ENCODE data around the gene PLSCR3.
"Not testable (repeated sequence)": the region's sequence is repeated elsewhere in the genome, so short reads cannot be mapped to it uniquely, and the experiment has no call there.

Gene PLSCR3

DNA sequence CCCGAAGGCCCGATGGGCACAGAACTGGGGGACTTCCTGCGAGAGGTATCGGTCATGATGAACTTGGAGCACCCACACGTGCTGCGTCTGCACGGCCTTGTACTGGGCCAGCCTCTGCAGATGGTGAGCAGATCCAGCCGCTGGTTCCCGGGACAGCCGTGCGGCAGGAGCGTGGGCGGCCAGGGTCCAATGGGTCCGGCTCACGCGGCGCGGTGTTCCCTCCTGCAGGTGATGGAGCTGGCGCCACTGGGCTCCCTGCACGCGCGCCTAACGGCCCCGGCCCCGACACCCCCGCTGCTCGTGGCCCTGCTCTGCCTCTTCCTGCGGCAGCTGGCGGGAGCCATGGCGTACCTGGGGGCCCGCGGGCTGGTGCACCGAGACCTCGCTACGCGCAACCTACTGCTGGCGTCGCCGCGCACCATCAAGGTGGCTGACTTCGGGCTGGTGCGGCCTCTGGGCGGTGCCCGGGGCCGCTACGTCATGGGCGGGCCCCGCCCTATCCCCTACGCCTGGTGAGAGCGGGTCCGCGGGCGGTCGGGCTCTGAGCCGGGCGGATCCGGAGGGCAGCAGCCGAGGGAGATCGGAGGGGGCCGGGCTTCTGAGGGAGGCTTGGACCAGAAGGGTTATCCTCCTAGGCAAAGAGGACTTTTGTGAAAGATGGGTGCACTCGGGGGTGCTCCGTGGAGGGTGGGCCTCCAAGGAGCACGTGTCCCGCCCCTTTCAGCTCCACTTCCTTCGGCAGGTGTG lies 10.4 kb downstream of the PLSCR3 start:
- DNase-seq (ENCODE audit: low read depth, low spot score) = no peak
- no peak overlapping the region for H3K27ac ChIP-seq

DNA sequence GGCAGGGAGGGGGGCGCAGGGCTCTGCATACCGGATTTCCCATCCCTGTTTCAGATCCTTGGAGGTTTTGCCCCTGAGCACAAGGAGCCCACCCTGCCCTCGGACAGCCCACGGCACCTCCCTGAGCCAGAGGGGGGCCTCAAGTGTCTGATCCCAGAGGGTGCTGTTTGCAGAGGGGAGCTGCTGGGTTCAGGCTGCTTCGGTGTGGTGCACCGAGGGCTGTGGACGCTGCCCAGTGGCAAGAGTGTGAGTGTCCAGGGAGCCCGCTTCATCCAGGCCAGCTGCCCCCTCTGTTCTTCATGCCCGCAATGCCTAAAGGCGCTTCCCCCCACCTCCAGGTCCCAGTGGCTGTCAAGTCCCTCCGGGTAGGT lies 11.0 kb downstream of the PLSCR3 start:
- DNase-seq (ENCODE audit: low read depth, low spot score) = no peak
- no peak overlapping the region for H3K27ac ChIP-seq

DNA sequence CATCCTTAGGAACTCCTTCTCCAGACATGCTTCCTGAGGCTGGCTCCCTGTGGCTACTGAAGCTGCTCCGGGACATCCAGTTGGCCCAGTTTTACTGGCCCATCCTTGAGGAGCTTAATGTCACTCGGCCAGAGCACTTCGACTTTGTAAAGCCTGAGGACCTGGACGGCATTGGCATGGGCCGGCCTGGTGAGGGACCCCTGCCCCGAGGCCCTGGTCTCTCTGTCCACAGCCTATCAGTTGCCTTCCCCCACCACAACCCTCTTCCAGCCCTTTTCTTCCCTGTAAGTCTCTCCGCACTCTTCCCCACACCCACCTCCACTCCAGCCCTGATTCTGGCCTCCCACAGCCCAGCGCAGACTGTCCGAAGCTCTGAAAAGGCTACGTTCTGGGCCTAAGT lies 11.4 kb downstream of the PLSCR3 start:
- H3K27ac ChIP-seq = no peak overlapping the region
- DNase-seq (ENCODE audit: low read depth, low spot score) = no peak

DNA sequence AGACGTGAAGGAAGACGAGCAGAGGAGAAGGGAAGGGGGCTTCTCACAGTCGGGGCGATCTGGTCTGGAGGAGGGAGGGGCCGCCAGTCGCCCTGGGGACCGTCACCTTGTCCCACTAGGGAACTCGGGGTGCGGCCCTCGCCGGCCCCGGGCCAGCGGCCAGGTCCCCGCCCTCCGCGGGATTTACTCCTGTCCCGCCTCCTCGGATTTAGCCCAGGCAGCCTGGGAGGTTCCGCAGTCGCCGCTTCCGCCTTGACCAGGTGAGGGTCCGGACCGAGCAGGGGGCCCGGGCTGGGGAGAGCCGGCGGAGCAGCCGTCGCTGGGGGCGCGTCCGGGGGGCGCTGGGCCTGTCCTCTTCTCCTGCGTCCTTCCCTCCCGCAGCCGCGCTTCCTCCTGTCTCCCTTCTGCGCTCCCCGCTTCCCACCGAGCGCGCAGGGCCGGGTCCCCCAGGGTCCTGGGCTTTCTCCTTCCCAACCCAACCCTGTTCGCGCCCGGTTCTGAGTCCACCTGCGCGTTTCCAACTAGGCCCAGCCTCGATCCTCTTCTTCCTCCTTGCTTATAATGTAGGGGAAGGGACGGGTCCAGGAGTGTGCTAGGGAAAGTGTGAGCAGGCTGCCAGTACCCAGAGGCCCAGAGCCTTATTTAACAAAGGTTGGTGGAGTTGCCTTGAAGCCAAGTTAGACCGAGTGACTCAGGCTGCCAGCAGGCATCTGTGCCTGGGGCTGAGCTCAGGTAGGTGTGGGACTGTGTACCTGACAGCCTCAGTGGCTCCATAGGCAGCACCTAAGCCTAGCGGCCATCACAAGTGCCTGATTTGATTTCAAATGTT lies 13.3 kb downstream of the PLSCR3 start, which contains the start of gene TNK1:
Gene TNK1 (plus strand): TSS at position 235 of the 829 bp plus-strand sequence. CDS start 1,838 bp downstream, outside the sequence.
- peak within 1 kb of the TSS; percentile 54 for H3K27ac ChIP-seq
- DNase-seq (ENCODE audit: low read depth, low spot score) = no peak

DNA sequence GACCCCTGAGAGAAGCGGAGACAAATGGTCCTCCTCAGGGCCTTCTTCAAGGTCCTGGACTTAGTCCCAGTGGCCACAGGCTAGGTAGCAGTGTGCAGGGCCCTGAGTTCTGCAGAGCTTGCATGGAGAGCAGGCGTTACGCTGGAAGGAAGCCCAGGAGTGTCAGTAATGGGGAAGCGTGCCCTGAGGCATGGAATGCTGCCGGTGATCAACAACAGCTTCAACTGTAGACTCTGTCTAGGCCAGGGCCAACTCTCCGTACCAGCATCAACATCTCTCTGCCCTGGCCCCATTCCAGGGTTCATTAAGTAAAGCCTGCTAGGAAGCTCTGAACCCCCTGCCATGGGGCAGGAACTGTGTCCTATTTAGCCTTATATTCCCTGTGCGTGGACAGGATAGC lies 14.0 kb downstream of the PLSCR3 start:
- DNase-seq (ENCODE audit: low read depth, low spot score) = no peak
- peak overlapping the region; percentile 54 for H3K27ac ChIP-seq

DNA sequence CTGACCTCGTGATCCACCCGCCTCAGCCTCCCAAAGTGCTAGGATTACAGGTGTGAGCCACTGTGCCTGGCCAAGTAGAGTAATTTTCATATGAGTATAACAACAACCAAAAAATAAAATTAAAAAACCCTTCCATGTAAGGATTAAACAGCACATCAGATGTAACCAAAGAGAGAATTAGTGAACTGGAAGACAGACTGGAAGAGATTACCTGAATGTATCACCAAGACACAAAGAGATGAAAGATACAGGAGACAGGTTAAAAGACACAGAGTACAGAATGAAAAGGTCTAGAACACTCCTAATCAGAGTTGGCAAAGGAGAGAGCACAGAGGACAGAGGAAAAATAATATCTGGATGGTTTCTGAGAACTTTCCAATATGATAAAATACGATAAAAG lies 15.2 kb downstream of the PLSCR3 start:
- DNase-seq (ENCODE audit: low read depth, low spot score) = no peak
- no peak overlapping the region for H3K27ac ChIP-seq

DNA sequence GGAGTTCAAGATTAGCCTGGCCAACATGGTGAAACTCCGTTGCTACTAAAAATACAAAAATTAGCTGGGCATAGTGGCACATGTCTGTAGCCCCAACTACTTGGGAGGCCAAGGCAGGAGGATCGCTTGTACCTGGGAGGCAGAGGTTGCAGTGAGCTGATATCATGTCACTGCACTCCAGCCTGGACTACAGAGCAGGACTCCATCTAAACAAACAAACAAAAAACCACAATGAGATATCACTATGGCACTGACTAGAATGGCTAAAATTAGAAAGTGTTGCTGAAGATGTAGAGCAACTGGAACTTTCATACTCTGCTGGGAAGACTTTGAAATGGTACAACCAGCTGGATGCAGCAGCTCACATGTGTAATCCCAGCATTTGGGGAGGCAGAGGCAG lies 20.0 kb downstream of the PLSCR3 start:
- no peak overlapping the region for H3K27ac ChIP-seq
- no peak for DNase-seq (ENCODE audit: low read depth, low spot score)

DNA sequence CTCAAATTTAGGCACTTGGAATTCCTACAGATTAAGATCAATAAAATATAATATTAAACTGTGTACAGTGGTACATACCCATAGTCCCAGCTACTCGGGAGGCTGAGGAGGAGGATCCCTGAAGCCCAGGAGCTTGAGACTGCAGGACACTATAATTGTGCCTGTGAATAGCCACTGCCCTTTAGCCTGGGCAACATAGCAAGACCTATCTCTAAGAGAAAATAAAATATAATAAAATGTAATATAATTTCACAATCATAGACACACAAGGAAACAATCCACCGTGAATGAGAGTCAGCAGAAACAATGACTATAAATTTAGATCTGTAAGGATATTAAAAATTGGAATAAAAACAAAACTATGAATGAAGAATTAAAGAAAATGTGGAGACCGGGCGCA lies 23.5 kb downstream of the PLSCR3 start:
- no peak for DNase-seq (ENCODE audit: low read depth, low spot score)
- no peak overlapping the region for H3K27ac ChIP-seq

DNA sequence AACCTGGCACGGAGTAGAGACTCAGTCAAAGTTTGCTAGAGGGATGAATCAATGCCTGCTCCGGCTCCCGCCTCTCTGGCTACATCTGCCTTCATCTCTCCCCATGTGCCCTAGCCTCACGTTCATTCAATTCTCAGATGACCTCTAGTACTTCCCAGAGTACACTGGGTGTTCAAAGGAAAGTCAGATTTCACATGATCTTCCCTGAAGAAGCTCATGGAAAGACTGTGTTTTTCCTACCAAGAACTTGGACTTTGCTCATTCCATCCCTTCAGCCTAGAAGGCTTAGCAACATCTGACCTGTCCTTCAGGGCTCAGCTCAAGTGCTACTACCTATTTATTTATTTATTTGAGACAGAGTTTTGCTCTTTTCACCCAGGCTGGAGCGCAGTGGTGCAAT lies 24.5 kb downstream of the PLSCR3 start:
- no peak overlapping the region for H3K27ac ChIP-seq
- no peak for DNase-seq (ENCODE audit: low read depth, low spot score)

DNA sequence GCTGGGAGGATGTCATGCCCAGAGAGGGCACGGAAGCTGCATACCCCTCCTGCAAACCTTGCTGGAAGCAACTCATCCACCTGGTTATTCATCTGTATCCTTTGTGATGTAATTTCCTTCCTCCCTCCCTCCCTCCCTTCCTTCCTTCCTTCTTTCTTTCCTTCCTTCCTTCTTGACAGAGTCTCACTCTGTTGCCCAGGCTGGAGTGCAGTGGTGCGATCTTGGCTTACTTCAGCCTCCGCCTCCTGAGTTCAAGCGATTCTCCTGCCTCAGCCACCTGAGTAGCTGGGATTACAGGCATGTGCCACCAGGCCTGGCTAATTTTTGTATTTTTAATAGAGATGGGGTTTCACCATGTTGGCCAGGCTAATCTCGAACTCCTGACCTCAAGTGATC lies 25.7 kb downstream of the PLSCR3 start:
- DNase-seq (ENCODE audit: low read depth, low spot score); H3K27ac ChIP-seq: not testable (repeated sequence)

DNA sequence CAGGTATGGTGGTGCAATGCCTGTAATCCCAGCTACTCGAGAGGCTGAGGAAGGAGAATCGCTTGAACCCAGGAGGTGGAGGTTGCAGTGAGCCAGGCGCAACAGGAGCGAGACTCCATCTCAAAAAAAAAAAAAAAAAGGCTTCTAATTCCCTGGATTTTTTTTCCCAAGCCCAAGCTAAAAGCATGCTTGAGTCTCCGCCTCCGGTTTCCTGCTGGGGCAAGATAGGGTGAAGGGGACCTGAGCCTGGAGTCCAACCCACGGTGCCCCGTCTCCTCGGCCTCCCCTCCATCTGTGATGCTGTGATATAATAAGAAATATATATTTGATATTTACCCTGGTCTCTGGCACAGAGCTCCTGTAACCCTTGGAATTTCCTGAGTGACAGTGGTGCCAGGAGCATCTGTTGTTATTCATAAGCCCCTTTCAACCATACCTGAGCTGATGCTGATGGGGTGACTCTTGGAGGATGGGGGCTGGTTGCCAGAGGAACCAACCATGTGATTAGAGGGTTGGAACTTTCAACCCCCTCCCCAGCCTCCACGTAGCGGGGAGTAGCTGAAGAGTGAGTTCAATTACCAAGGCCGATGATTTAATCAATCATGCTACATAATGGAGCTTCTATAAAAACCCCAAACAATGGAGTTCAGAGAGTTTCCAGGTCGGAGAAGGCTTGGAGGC lies 26.3 kb downstream of the PLSCR3 start:
- no peak for DNase-seq (ENCODE audit: low read depth, low spot score)
- no peak overlapping the region for H3K27ac ChIP-seq

DNA sequence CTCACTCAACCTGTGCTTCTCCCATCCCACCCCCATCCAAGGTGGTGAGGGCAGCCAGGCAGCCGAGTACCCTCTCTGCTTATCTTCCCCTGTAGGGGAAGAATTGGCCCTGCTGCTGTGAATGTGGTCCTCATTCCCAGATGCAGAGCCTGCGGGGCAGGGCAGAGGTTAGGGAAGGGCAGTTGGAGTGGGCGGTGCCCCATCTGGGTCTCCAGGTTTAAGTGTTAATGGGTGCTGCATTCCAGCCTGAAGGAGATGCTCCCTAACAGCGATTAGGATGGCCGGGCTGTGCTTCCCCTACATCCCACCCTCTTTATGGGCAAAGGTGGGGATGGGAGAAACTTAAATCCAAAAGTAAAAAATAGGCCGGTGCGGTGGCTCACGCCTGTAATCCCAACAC lies 27.2 kb downstream of the PLSCR3 start:
- DNase-seq (ENCODE audit: low read depth, low spot score) = no peak

DNA sequence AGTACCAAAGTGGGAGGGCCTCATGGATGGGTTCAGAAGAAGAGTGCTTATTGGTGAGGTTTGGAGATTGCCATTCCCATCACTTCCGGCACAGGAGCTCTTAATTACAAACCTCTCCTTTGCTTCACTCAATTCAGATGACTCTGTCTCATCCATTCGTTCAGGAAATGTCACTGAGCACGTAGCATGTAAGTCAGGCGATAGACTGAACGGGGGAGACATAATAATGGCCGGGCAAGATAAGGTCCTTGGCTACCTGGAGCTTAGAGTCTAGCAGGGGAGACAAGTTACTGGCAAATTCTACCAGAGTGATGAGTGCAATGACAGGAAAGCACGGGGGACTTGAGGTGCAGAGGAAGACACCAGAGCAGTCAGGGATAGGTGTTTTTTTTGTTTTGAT lies 28.4 kb downstream of the PLSCR3 start:
- DNase-seq (ENCODE audit: low read depth, low spot score); H3K27ac ChIP-seq: not testable (repeated sequence)

More for the DNA sequence above, 27.2 kb downstream of the PLSCR3 start:
- no peak overlapping the region for H3K27ac ChIP-seq

DNA sequence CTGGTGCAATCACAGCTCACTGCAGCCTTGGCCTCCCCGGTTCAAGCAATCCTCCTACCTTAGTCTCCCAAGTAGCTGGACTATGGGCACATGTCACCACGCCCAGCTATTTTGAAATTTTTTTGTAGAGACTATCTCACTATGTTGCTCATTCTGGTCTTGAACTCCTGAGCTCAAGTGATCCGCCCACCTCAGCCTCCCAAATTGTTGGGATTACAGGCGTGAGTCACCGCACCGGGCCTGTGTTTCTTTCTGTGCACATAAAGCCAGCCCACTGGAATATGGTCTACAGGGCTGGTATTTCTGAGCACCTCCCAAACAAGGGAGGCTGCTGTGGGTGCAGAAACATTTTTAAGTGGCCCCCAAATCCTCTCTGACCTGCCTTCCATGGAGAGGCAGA lies 31.0 kb downstream of the PLSCR3 start:
- peak overlapping the region; percentile 31 for H3K27ac ChIP-seq

DNA sequence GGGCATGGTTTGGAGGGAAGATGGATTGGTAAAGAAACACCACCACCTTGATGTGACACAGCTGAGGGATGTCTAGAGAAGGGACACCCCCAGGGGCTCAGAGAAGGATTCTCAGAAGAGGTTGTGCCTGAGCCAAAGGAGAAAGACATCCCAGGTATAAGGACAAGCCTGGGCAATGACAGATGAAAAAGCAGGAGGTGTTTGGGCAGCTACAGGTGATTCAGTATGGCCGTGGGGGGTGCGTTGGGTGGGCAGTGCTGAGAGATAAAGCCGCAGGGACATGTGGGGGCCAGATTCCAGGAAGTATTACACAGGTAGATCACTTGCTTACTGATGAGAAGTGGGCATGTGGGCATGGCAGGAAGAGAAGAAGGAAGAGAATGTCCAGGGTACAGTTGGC lies 32.4 kb downstream of the PLSCR3 start:
- DNase-seq (ENCODE audit: low read depth, low spot score) = no peak
- H3K27ac ChIP-seq = peak overlapping the region; percentile 27

More for the DNA sequence above, 31.0 kb downstream of the PLSCR3 start:
- DNase-seq (ENCODE audit: low read depth, low spot score) = no peak

DNA sequence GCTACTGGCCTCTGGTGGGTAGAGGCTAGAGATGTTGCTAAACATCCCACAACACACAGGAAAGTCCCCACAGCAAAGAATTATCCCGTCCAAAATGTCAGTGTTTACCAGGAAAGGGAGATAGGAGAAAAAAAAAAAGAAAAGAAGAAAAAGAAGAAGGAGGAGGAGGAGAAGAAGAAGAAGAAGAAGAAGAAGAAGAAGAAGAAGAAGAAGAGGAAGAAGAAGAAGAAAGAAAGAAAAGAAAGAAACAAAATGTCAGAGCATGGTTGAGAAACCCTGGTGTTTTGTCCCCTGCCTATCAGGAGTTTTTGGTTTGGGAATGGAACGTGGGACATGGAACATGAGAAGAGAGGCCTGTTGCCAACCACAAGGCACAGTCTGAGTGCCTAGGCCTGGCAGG lies 36.9 kb downstream of the PLSCR3 start:
- no peak for DNase-seq (ENCODE audit: low read depth, low spot score)
- no peak overlapping the region for H3K27ac ChIP-seq

DNA sequence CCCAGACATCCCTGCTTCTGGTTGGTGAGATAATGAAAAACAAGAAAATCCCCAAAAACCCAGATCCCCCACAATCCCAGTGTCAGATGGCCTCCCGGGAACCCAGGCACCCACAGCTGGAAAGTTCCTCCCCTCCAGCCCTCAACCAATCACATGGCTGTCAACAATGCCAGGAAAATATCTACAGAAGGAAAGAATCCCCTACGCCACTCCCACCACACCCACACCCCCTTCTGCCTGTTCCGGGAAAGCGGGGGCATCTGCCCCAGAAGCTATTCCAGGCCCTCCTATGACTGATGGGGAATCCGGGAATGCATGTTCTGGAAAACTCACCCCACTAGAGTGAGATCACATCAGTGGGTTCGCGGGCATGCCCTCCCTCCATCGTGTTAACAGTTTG lies 37.6 kb downstream of the PLSCR3 start:
- DNase-seq (ENCODE audit: low read depth, low spot score) = no peak
- no peak overlapping the region for H3K27ac ChIP-seq

DNA sequence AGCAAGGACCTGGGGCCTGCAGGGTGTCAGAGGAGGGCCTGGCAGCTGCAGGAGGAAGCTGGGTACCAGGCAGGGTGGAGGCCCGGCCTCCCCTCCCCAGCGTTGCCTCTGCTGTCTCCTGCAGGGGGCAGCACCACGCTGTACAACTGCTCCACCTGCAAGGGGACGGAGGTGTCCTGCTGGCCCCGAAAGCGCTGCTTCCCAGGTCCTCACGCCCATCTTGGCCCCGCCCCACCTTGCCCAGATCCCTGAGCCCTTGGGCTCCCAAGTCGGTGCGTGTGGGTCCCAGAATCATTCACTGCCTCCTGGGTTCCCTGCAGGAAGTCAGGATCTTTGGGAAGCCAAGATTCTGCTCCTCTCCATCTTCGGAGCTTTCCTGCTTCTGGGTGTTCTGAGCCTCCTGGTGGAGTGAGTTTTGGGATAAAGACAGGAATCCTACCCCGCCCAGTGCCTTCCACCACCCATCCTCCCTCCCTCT lies 38.2 kb downstream of the PLSCR3 start:
- peak overlapping the region; percentile 100 for H3K27ac ChIP-seq
- DNase-seq (ENCODE audit: low read depth, low spot score) = peak; percentile 61

DNA sequence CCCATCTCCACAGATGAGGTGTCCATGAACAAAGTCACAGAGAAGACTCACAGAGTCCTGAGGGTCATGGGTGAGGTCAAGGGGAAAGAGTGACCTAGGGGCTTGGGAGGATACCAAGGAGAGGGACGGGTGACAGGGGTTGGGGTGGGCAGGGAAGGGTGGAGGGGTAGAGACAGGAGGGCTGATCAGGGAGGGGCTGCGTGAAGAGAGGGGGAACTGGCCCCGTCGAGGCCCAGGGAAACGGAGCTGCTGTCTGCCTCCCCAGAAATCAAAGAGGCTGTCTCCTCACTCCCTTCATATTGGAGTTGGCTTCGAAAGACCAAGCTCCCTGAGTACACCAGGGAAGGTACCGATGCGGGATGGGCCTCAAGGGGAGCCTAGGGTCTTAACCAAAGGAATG lies 38.8 kb downstream of the PLSCR3 start:
- peak overlapping the region; percentile 100 for H3K27ac ChIP-seq
- DNase-seq (ENCODE audit: low read depth, low spot score) = no peak

DNA sequence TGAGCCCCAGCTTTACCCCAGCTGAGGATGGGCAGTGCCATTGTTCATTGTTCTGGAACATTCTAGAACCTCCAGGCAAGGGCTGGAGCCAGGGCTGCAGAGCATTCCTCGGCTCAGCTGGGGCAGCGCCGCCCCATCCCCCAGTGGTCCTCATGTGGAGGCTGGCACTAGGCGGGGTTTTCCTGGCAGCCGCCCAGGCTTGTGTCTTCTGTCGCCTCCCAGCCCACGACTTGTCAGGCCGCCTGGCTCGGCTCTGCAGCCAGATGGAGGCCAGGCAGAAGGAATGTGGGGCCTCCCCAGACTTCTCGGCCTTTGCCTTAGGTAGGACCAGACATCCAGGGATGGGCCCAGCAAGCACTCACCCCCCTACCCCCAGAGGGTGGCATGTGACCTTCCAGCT lies 39.3 kb downstream of the PLSCR3 start, which contains the start of gene TMEM95:
Gene TMEM95 (plus strand): TSS at position 104 of the 400 bp plus-strand sequence. CDS start 49 bp downstream, at position 153.
- H3K27ac ChIP-seq = peak within 1 kb of the TSS; percentile 100
- no peak for DNase-seq (ENCODE audit: low read depth, low spot score)

Data from epithelial cell of prostate (primary cell).